GM18870 (cell line): ENCODE measurements around the gene SHC4.

Experiments used
- ATAC-seq: cut with Tn5 transposase; IDR thresholded peaks from one replicate; pipeline ENCODE4 v1.9.1; 2021; ENCODE audit warnings: moderate library complexity; ENCODE audit not compliant: unreplicated experiment

Gene SHC4, protein sequence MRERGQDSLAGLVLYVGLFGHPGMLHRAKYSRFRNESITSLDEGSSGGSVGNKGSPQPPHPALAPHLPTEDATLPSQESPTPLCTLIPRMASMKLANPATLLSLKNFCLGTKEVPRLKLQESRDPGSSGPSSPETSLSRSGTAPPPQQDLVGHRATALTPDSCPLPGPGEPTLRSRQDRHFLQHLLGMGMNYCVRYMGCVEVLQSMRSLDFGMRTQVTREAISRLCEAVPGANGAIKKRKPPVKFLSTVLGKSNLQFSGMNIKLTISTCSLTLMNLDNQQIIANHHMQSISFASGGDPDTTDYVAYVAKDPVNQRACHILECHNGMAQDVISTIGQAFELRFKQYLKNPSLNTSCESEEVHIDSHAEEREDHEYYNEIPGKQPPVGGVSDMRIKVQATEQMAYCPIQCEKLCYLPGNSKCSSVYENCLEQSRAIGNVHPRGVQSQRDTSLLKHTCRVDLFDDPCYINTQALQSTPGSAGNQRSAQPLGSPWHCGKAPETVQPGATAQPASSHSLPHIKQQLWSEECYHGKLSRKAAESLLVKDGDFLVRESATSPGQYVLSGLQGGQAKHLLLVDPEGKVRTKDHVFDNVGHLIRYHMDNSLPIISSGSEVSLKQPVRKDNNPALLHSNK

GRCh38 chr15:48963524-48964113 lies at the start of gene SHC4:
Gene SHC4, minus strand, starts transcription at chr15:48963919. Its CDS starts 904 bp downstream, at chr15:48963015.
- ATAC-seq, result peak; percentile 50

DNA sequence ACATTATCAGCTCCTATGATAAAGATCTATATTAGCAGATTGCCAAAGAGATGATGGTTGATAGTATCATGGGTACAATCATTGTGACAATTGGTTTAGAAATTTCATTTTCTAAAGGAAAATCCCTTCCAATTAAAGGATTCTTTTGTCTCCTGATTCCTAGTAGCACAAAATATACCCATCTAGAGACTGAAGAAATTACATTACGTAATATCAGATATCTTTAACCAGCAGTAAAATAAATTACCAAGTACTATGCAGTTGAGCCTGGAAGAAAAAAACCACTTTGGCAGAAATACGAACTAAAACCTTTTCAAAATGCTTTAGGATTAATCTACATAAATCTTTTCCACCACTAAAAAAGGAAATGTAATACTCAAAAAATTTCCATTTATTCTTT lies 35.6 kb upstream of the SHC4 start:
- ATAC-seq, result no peak

DNA sequence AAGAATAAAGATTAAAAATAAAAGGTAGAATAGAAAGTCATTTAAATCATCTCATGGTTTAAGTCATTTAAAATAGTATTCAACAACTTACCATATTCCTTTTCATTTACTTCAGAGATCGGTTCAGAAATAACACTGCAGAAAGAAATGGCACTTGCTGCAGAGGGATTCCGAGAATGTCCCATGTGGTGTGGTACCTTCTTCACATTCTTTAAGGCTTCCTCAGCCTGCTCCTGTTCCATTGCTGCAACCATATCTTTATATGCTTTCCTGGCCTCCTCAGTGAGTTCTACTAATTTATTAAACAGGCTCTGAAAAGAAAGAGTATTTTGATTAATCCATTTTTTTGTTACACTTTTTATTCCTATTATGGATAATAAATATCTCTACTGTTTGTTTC lies 32.6 kb upstream of the SHC4 start:
- ATAC-seq, result no peak

- ATAC-seq, result no peak
These were observed 29.7 kb upstream of the SHC4 start for GRCh38 chr15:48993380-48993779.

- ATAC-seq, result peak; percentile 97
These were observed 28.8 kb upstream of the SHC4 start for GRCh38 chr15:48992545-48992944.

- ATAC-seq, result no peak
These were observed 28.4 kb upstream of the SHC4 start for GRCh38 chr15:48992096-48992495.

DNA sequence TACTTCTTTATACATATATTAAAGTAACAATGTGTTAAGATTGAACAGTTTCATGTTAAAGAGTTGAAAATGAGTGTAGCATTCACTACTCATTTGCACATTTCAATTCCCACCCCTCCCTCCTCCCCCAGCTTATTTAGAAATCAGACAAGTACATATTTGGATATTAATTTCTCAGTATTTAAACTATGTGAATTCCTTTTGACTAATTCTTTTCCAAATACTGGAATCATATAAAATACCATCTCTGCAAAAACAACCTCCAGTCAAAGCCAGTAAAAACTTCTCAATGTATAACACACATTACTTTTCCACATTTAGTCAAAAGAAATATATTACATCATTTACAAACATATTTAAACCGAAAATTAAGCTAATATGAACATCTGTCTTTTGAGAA lies 25.5 kb upstream of the SHC4 start:
- ATAC-seq, result no peak

GRCh38 chr15:48987142-48987541 lies 23.4 kb upstream of the SHC4 start:
- no peak for ATAC-seq

DNA sequence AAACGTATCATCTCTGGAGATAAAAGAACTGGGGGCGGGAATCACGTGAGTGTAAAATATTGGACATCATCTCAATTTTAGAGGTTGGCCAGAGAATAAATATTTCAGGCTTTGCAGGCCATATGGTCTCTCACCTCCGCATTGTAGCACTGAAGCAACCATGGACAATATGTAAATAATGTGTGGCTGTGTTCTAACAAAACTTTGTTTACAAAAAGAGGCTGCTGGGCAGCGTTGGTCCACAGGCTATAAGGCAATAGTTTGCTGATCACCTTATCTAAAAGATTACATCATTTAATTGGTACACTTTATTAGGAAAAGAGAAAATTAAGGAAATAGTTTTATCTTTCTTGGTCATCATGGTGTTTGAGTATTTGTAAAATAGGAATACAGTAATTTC lies 22.5 kb upstream of the SHC4 start:
- ATAC-seq, result no peak

DNA sequence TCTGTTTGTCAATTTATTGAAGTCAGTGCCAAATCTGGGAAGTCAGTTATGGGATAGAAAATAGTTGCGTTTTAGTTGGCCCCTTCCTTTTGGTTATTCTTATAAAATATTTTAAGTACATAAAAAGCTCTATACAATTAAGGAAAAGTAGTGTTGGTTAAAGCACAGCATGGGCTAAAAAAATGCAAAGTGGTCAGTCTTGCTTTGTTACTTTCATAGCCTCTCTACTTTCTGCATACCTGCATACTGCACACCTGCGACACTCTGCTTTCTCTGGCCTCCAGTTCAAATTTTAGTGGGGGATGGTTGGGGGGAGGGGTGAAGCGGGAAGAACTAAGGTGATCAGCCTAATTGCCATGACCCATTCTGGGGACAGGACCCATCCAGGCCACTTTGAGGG lies 21.8 kb upstream of the SHC4 start:
- ATAC-seq, result no peak

- no peak for ATAC-seq
These were observed 21.2 kb upstream of the SHC4 start for GRCh38 chr15:48984811-48985352.

DNA sequence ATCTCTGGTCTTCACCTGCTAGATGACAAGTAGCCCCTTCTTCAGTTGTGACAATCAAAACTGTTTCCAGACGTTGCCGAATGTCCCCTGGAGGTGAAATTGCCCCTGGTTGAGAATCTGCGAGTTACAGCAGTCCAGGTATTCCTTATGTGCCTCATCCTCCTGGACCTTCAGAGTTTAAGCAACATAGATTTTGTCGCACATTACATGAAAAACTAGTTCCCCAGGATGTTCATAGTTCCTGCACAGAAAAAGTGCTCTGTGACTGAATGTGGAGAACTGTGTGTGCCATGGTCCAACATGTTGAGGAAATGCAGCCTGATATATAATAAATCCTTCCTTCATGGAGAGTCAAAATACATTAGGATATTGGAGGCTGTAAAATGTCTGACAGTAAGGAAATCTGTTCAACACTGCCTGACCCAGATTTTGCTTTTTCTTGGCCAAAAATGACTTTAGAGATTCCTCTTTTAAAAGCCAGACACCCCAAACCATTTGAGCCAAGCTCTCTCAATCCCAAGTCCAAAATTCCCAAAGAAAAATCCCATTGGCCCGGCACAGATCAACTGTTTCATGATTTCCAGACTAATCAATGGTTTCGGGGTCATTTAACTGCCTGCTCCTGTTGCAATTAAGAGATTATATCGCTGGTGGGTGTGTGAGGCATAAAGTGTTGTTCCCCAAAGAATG lies 20.4 kb upstream of the SHC4 start:
- ATAC-seq, result no peak

DNA sequence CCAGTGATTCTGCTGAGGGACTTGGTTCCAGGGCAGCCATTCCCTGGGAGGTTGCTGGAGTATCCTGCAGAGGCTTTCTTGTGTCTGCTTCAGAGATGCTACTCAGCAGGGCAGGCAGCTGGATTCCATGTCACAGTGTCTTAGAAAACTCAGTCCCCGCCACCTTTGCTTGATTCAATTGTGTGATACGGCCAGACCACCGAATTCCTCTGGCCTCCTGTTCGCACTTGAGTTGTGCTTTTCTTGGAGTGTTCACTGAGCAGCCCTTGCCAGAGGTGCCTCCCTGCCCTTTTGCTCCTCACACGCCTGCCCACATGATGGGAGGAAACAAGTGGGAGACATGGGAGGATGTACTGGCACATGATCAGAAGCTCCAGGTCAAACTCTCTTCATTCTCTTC lies 19.6 kb upstream of the SHC4 start:
- no peak for ATAC-seq

DNA sequence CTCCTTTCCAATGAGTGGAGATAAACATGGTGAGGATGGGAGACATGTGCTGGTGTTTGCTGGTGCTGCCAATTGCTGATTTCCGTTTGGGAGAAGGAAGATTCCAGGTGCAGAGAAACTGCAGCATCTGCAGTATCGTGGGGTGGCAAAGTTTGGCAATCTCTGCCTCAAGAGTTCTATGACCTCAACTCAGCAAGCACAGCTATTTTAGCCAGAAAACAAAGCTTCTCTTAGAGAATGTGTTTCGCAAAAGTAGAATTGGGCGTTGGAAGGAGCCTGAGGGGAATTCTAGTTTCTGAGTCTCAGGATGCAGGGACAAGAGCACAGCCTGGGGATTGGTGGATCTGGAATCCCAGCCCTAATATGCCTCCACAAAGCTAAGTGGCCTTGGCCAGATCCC lies 18.2 kb upstream of the SHC4 start:
- no peak for ATAC-seq

- no peak for ATAC-seq
These were observed 14.9 kb upstream of the SHC4 start for GRCh38 chr15:48978638-48979037.

DNA sequence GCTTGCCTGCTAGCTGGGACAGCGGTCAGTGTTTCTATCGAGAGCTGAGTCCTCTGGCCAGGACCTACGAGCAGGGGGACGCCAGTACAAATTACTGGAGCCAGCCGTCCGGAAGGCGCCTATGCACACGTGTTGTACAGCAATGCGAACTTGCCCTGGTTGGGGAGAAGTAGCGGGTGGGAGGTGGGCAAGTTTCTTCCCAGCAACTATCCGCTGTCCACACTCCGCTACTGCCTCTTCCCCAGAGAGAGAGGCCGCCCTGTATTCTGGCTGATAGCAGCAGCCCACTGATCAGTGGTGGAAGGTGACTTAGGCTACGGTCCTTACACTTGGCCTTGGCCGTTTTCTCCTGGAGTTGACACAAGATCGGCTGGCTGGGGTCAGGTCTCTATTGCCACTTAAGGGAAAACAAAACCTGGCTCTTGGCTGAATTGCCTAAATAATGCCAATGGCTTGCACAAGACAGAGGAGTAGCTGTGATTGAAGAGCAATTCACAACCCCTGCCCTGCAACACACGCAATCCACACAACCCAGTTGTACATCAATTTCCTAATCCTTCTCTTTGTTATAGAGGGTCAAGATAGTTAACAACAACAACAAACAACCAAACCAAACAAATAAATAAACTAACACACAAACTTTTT lies 12.8 kb upstream of the SHC4 start:
- ATAC-seq, result no peak

DNA sequence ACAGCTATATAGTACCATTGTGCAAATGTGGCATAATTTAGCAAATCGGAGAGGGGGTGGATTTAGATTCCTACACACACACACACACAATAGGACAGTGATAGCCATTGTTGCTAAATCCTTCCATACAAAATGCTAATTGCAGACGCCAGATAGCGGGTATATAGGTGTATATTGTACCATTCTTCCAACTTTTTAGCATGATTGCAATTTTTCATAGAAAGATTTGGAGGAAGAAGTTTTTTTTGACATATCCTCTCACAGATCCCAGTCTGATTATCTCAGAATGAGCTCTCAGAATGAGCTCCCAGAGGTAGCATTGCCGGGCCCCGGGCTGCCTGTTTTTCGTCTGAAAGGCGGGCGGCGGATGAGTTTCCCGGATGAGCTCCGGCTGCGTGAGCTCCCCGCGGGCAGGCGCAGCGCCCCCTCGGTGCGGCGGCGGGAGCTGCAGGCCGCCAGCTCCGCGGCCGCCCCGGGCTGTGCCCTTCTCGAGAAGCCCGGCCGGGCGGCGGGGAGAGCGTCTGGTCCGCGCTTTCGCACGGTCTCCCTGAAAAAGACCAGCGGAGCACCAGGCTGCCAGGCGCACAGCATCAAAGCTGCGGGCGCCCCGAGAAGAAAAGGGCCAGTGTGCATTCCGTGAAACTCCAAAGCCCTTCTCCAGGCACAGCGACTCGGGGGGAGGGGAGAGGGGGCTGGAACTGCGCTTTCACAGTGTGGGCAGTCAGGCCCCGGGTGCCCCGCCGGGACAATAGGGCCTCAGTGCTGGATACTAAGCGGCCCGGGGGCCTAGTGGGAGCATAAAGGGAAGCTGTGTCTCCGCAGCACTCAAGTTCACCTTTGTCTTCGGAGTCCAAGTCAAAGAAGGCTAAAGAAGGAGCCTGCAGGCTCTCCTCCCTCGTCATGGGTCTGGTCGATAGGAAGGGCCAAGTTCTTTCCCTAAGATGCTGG lies 12.0 kb upstream of the SHC4 start:
- ATAC-seq, result no peak

- ATAC-seq, result no peak
These were observed 11.2 kb upstream of the SHC4 start for GRCh38 chr15:48974882-48975281.

GRCh38 chr15:48972750-48973503 lies 9.2 kb upstream of the SHC4 start:
- no peak for ATAC-seq
